ENCODE results near the gene MAPK8IP2.
"Not testable (repeated sequence)": the region's sequence is repeated elsewhere in the genome, so short reads cannot be mapped to it uniquely, and the experiment has no call there.

The MAPK8IP2 gene

DNA sequence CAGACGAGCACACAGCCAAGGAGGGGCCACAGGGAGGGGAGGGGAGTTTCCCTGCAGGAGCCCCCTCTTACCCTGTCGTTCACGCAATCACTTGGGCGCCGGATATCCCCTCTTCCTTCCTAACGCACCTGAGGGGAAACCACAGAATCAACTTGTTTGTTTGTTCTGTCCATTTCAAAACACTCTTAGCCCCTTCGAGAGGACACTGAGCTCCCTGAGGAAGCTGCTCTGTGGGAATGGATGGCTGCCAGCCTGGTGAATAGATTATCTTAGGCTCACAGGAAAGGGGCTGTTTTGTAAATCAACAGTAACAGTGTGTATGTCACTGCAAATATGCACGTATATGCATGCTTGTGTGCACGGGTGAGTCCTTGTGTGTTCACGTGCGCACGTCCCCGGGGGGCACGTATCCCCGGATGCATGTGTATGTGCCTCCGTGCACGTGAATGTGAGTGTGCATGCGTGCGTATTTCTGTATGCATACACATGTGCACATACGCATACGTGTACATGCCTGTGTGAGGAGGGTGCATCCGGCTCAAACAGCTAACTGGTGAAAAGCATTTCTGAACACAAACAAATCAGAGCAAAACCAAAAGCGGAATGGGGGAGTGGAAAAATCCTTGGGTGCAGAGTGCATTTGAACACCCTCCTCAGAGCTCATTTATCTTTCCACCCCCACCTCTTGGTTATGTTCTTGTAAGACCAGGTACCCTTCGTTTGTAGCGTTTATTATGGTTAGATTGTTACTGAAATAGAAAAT lies 20.2 kb downstream of the MAPK8IP2 start:
- peak; percentile 86 for DNase-seq

DNA sequence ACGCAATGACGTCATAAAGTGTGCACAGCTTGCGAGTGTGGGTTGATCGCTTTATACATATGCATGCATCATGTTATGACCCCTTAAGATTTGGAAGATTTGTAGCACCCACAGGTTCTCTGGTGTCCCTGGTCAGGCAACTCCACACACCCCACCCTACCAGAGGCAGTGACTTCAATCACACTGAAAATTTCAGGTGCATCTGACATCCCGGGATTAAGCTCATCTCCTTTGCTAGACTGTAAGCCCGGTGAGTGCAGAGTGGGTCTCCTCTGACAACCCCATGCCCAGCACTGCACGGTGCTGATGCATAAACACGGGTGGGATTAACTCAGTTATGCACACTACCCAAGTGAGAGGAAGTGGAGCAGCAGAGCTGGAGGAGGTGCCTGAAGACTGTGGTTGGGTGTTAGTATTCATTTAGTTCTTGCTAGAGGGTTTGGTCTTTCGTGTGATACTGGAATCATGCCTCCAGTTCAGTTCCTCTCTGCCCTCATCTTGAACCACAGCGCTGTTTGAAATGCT lies 20.8 kb downstream of the MAPK8IP2 start:
- DNase-seq: peak; percentile 89

DNA sequence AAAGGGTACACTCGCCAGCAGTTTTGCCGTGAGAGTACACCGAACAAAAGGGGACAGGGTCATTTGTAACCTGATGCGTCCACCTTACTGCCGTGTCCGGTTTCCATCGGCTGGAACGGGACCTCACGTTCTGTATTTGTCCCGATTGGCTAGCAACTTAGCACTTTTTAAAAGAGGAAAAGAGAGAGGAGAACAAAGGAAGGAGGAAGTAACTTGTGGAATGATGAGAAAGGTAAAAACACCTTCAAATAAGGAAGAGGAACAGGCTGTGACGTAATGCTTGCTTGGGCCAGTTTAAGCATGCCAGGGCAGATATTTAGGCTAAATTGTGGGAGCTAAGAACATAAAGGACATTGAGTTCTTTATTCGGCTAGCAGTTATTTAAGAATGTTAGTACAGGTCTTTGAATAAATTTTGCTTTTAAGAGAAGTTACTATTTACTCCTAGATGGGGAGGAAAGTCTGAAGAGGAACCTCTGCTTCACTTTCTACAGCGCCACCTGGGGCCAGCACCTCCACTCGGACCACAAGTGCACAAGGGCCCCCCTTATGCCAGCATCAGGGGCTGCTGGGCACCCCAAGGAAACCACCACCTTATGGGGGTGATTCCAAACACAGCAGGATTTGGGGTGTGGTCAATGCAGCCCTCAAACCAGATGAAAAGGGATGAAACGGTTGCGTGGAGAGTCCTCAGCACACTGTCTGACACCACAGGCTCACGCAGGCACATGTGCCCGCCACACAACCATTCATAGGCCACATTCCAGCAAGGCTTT lies 21.5 kb downstream of the MAPK8IP2 start:
- peak; percentile 40 for DNase-seq

DNA sequence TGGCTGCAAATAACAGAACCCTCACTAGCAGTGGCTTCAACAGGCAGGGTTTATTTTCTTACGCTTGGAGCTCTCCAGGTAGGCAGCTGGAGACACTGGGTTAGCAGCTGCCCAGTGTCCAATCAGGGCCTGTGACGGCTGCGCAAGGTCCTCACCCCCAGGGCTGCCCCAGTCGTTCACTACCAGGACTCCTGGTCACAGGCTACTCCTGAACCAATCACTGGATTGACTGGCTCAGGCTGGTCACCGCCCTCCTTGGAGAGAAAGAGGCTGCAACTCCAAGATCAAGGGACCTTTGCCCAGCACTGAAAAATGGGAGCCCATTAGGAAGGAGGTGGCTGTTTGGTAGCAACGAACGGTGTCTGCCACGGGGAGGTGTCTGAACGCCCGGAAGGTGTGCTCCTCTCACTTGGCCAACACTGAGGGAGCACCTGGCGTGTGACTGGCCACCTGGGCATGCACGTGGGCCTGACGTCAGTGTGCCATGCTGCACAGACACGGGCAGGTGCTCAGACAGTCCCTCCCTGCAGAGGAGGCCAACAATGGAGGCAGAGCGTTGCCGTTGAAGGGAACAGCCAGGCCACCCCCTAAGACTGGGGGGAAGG lies 22.2 kb downstream of the MAPK8IP2 start:
- DNase-seq: no peak

DNA sequence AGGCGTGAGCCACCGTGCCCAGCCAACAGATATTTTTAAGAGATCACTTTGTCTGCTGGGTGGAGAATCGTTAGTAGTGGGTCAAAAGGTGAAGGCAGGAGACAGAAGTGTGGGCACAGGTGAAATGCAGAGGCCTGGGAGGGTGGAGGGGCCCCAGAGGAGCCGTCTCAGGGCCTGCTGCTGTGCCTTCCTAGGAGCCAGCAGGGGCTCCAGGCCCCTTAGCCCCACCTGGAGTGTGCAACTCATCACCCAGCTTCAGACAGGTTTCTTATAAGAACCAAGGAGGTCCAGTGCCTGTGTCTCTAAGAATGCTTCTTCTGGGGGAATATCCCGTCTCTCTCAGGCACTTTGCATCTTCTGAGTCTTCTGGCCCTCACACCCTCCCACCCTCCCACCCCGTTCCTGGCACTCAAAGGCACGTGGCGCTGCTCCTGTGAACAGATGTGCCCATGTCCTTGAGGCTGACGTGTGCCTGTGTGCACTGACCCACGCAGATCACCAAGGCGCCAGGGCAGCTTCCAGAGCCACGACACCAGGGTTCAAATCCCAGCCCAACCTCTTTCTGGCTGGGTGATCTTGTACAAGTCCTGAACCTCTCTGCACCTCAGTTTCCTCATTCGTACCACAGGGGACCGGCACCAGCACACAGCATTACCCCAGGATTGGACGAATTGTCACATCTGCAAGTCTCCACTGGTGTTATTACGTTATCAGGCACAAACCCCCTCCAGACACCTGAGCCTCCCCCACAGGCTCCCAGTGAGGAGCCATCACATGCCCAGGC lies 23.9 kb downstream of the MAPK8IP2 start:
- DNase-seq: no peak

DNA sequence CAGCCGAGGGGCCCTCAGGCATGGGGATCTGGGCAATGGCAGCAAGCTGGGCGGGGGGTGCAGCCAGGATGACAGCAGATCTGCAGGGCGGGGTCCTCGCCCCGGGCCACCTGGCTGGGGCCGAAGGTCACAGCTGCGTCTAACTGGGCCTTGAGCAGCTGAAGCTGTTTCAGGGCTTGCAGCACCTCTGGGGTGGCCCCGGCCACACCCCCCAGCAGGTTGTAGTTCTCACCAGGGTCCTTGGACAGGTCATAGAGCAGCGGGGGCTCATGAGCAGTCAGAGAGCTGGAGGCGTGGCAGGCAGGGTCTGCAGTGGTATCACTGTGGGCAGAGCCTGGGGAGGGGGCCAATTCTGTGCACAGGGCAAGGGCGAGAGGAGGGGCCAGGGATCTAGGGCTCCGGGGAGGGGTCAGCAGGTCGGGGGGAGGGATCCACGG lies 24.6 kb downstream of the MAPK8IP2 start:
- no peak for DNase-seq

DNA sequence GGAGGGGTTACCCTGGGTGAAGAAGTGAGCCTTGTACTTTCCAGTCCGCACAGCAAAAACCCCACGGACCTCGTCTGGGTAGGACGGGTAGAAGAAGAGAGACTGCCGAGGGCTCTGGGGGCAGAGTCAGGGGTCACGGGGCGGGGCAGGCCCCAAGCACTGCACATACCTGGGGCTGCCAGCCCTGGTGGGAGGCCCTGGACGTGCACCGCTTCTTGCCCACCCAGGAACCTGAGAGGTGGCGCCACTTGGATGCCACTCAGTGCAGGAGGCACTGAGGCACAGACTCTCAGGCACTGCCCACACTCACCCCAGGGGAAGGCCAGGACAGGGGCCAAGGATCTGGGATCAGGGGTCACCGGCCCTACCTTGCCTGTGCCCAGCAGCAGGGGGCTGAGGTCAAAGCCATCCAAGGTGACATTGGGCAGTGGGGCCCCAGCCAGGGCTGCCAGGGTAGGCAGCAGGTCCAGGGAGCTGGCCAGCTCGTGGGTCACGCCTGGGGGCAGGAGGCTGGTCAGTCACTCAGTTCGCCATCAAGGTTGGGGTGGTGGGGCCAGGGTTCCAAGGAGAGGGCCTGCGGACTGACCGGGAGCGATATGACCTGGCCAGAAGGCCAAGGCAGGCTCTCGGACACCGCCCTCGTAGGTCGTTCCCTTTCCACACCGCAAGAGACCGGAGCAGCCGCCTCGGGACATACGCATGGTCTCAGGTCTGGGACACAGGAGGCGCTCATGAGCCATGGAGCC lies 25.1 kb downstream of the MAPK8IP2 start:
- DNase-seq: no peak

DNA sequence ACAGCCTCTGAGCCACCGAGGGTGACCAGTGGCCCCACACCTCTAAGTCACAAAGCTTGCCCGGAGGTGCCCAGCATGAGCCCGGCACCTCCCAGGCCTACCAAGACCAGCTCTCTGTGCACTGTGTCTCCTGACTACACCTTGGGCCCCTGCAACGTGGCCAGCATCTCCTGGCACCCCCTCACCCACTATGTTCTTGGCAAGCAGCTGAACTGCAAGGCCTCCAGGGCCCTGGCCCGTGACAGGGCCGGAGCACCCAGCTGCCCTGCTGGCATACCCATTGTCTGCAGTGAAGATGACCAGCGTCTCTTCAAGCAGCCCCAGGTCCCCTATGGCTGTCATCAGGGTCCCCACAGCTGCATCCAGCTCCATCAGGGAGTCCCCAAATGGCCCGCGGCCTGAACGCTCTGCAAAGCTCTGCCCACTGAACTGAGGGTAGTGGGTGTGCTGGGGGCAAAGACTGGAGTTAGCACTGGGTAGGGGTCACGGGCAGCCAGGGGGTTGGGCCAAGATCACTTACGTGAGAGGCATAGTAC lies 25.8 kb downstream of the MAPK8IP2 start:
- no peak for DNase-seq

DNA sequence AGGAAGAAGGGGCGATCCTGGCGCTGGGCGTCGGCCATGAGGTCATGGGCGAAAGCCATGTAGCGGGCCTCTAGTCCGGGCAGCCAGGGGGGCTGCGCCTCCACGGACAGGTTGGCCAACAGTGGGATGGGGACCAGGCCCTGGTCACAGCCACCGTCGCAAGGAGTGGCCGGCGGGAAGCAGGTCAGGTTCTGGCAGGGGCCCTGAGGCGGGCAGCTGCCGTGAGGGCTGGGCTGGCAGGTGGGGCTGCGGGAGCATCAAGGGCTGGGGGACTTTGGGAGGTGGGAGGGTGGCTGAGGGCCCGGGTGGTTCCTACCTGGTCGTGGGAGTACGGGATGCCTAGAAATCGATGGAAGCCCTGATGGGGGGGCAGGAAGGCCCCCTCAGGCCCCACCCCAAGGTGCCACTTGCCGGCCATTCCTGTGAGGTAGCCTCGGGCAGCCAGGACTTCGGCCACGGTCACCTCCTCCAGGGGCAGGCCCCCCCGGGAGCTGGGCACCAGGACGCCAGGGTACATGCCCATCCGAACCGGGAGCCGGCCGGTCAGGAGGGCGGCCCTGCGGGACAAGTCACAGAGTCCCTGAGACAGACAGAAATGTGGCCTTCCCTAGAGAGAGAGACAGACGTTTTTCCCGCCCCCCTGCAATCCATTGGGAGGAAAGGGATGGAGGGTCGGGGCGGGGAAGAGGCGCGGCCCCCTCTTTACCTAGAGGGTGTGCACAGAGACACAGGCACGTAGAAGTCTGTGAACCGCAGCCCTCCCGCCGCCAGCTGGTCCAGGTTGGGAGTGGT lies 26.5 kb downstream of the MAPK8IP2 start:
- DNase-seq: no peak

DNA sequence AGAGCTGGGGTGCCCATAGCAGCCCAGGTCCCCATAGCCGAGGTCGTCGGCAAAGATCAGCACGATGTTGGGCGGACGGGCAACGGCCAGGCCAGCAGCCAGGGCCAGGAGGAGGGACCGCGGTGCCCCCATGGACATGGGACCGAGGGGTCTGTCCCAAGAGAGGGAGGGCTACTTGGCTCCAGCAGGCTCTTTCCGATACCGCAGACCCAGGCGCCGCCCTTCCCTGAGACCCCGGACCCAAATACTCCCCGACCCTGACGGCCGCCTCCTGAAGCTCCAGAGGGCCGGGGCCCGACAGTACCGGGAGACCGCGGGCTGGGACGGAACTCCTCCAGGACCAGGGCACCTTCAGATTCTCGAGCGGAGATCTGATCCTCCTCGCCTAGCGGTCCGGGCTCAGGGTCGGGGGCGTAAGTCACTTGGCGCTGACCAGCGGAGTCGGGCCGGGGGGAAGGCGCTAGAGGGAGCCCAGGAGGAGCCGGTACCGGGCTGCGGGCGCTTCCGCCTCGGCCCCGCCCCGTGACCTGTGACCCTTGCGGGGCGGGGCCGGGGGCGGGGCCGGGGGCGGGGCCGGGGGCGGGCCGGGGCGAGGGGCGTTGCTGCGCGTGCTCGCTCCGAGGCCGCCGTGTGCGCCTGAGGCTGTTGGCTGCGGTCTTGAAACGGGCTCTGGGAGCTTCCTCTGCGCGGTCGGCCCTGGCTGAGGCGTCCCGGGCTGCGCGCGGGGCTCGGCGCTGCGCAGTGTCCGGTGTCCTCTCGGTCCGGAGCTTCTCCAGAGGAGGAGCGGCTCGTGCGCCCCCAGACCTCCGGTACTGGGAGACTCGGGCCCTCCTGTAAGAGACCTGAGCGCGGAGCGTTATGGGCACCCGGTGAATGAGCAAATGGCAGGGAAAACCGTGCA lies 27.3 kb downstream of the MAPK8IP2 start, which contains the start of gene ARSA:
ARSA (minus strand) TSS at position 511 of the 901 bp plus-strand sequence; CDS start at position 138, 373 bp downstream.
- peak; percentile 89 for DNase-seq

DNA sequence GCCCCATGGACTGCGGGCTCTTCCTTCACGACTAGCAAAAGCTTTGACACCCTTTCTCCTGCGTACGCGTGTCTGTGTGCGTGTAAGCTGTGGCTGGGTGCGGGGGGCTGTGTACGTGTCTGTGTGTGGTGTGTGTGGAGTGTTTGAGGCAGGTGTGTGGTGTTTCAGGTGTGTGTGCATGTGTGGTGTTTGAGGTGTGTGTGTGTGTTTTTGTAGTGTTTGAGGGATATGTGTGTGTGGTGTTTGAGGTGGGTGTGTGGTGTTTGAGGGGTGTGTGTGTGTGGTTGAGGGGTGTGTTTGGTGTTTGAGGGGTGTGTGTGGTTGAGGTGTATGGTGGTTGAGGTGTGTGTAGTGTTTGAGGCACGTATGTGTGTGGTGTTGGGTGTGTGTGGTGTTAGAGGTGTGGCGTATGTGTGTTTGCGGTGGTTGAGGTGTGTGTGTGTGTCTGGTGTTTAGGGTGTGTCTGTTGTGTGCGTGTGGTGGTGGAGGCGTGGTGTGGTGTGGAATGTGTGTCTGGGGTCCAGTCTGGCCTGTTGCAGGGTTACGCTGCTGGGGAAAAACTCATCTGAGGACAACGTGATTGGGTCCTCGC lies 28.0 kb downstream of the MAPK8IP2 start:
- DNase-seq: peak; percentile 23

DNA sequence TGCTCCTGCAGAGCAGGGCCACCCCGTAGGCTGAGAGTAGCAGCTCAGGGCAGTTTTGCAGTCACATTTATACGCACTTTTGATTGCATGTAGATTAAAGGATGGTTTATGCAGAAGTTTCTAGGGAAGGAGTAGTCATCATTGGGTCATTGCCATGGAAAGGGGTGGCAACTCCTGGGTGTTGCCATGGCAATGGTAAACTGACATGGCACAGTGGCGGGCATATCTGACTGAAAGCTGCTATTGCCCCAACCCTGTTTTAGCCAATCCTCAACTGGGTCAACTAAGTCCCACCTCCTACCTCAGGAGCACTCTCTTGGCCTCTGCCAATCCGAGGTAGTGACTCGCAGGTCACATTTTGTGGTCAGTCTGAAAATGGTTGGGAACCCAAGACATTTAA lies 29.8 kb downstream of the MAPK8IP2 start:
- no peak for DNase-seq

DNA sequence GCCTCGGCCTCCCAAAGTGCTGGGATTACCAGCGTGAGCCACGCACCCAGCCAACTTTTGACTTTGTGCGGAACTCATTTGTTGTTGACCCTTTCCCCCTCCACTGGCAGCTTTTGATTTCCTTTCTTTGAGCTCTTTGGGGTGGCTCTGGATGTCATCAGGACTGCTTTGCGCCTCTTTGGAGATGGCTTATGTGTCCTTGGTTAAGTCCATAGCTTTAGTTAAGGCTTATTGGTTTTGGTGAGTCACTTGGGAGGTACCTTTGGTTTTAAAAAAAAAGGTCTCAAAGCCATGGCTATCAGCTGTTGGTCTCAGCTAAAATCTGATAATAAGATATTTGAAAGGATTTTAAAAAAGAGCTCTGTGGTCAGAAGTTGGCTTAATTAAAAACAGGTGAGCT lies 32.5 kb downstream of the MAPK8IP2 start:
- no peak for DNase-seq

DNA sequence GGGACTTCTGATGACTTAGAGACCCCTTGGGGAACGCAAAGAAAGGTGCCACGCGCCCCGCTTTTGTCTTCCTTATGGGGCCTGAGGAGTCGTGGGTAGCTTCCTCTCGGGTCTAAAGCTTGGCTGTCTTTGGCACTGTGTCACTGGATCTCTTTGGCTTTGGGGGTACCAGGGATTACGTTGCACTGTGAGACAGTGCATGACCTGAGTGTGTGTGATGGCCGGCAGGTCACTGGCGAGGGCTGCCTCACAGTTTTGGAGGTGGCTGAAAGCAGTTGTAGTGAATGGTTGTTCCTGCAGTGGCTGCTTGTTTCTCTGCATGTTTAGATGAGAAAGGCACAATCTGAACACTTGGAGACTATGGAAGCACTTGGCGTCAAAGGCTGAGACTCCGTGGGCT lies 33.2 kb downstream of the MAPK8IP2 start:
- DNase-seq: no peak

DNA sequence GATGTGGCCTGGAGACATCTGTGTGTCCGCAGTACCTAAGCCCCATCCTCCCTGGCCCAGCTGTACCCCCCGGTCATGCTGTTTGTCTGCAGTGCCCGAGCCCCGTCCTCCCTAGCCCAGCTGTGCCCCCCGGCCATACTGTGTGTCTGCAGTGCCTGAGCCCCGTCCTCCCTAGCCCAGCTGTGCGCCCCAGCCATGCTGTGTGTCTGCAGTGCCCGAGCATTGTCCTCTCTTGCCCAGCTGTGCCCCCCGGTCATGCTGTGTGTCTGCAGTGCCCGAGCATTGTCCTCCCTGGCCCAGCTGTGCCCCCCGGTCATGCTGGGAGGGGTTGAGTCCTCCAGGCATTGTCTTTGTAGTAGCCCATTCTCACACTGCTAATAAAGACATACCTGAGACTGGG lies 35.0 kb downstream of the MAPK8IP2 start:
- DNase-seq: no peak

DNA sequence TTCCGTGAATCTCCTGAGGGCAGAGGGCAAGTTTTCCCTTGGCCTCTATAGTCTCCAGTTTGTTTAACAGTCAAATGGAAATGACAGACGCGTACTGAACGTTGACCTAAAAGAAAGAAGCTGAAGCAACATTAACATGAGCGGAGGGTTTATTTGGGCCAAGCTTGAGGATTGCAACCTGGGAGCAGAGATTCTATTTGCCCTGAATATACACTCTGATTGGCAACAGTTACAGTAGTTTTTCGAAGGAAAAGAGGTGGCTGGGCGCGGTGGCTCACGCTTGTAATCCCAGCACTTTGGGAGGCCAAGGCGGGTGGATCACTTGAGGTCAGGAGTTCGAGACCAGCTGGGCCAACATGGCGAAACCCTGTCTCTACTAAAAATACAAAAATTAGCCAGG lies 39.7 kb downstream of the MAPK8IP2 start:
- DNase-seq: not testable (repeated sequence)

DNA sequence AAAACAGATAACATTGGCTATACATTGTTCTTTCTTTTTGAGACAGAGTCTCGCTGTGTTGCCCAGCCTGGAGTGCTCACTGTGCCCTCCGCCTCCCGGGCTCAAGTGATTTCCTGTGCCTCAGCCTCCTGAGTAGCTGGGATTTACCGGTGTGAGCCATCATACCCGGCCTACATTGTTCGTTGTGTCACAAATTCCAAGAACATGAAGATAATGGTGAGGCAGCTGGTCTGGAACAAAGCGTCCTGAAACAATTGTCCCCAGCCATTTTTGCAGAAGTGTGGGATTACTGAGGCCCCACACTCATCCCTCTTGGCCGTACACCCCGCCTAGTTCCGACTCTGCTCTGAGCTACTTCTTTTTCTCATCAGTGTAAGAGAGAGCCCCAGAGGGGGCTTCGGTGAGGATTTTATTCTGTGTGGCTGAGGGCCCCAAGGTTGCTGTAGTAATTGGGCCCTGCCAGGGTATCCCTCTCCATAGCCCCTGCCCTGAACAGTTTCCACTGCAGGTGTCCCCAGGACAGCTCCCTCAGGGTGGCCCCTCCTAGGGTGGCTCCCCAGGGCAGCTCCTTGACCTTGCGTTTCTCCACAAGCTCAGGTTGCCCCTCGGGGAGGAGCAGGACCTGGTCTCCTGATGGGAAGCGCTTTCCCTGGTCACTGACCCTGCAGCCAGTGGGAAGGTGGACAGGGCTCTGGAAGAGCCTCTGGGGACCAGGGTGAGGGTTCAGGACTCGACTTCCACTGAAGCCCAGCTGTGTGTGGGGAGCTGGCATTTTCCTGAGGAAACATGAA lies 40.5 kb downstream of the MAPK8IP2 start:
- DNase-seq: no peak
